Upper lobe of left lung (tissue), 6 donors: ENCODE data around the gene CIRBP. TPM values are rescaled to one million over a fixed set of nuclear protein-coding genes. Genes with fewer than 3 reads are reported as not detected.

Experiments used
- ATAC-seq, 2 donors: fragments of 200-7000 bp; cut with Tn5 transposase; one replicate each; pipeline ENCODE4 v1.9.1; 2022; ENCODE audit warnings: mild to moderate bottlenecking in 2 of 2, moderate library complexity in 2 of 2; ENCODE audit not compliant: low FRiP score in 2 of 2
- DNase-seq, 2 donors: peaks; one replicate each; pipeline ENCODE4 v3.0.0-alpha.2; 2019 to 2020
- H3K27ac ChIP-seq, 4 donors: fragments of 200-600 bp; sonication (generic); one replicate each; pipeline ENCODE4 v1.5.1; 2016 to 2019
- H3K27me3 ChIP-seq, 4 donors: fragments of 200-600 bp; sonication (generic); one replicate each; pipeline ENCODE4 v1.5.1; 2017 to 2019
- H3K36me3 ChIP-seq, 4 donors: fragments of 200-600 bp; sonication (generic); one replicate each; pipeline ENCODE4 v1.5.1; 2016 to 2019
- H3K4me1 ChIP-seq, 4 donors: fragments of 200-600 bp; sonication (generic); one replicate each; pipeline ENCODE4 v1.5.1; 2018 to 2019
- H3K4me3 ChIP-seq, 4 donors: fragments of 200-600 bp; sonication (generic); one replicate each; pipeline ENCODE4 v1.5.1; 2017 to 2019; ENCODE audit warnings: mild to moderate bottlenecking in 2 of 4, moderate library complexity in 1 of 4
- H3K9me3 ChIP-seq, 4 donors: fragments of 200-600 bp; sonication (generic); one replicate each; pipeline ENCODE4 v1.5.1; 2018 to 2019
- EP300 ChIP-seq, 4 donors: sonication (generic); formaldehyde crosslinking; IDR thresholded peaks; one replicate each; pipeline ENCODE4 v1.5.1; 2017; ENCODE audit warnings: antibody characterized with exemption in 4 of 4, control low read depth in 2 of 4
- POLR2A ChIP-seq, 4 donors: fragments of 450-650 bp; IDR thresholded peaks; one replicate each; pipeline ENCODE4 v1.5.1; 2016 to 2017; ENCODE audit warnings: antibody characterized with exemption in 4 of 4, mild to moderate bottlenecking in 2 of 4
- POLR2AphosphoS5 ChIP-seq, 2 donors: sonication (generic); formaldehyde crosslinking; IDR thresholded peaks; one replicate each; pipeline ENCODE4 v1.5.1; 2017; ENCODE audit warnings: antibody characterized with exemption in 2 of 2
- WGBS, 2 donors: methylation state at CpG; one replicate each; pipeline ENCODE4 v1.1.5; 2017 to 2018; 5-methylcytosine and 5-hydroxymethylcytosine counted together
- total RNA-seq, 6 donors: library from RNA; depleted of rRNA in 4 of 6; stranded (reverse); fragments of >200 nt in 4 of 6; gene quantifications; one replicate each; pipeline versions ENCODE4 v1.1.0 to v1.2.1, GENCODE V29; 2016 to 2021
- TF ChIP-seq, protein P1 (sequence below), 6 experiments: fragments of 450-650 bp in 4 of 6; fragments of 200-600 bp in 2 of 6; sonication (generic) in 2 of 6; IDR thresholded peaks; one replicate each; pipeline ENCODE4 v1.5.1; 2016 to 2019; ENCODE audit warnings: antibody characterized with exemption in 6 of 6
- donor health status: DM: no; HTN: no; CAD: no; lungs with moderate emphysema.
- donor health status: DM: no; HTN: yes; CAD: no; lungs with severe emphysema.

CIRBP gene
- total RNA-seq, 6 donors from 2014 or later: 326 to 1,348 (median 441) TPM

GRCh38 chr19:1281569-1282287 is 12.6 kb downstream of the CIRBP start:
- ATAC-seq: no peak
- peaks cover 0 to 34% (median 14%) of the 10 kb centered on the region in 4 donors for H3K27me3 ChIP-seq
- no peak for TF ChIP-seq EP300 (IDR thresholded peaks at IDR 0.05)
- no peak for TF ChIP-seq POLR2AphosphoS5 (IDR thresholded peaks at IDR 0.05)
- TF ChIP-seq POLR2A (IDR thresholded peaks at IDR 0.05): no peak
- TF ChIP-seq, protein P1, sequence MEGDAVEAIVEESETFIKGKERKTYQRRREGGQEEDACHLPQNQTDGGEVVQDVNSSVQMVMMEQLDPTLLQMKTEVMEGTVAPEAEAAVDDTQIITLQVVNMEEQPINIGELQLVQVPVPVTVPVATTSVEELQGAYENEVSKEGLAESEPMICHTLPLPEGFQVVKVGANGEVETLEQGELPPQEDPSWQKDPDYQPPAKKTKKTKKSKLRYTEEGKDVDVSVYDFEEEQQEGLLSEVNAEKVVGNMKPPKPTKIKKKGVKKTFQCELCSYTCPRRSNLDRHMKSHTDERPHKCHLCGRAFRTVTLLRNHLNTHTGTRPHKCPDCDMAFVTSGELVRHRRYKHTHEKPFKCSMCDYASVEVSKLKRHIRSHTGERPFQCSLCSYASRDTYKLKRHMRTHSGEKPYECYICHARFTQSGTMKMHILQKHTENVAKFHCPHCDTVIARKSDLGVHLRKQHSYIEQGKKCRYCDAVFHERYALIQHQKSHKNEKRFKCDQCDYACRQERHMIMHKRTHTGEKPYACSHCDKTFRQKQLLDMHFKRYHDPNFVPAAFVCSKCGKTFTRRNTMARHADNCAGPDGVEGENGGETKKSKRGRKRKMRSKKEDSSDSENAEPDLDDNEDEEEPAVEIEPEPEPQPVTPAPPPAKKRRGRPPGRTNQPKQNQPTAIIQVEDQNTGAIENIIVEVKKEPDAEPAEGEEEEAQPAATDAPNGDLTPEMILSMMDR (IDR thresholded peaks at IDR 0.05): no peak
- 64 to 69% methylated on average over 12 to 14 of the region's 15 CpGs for WGBS, 2 donors
- no peak overlapping the region for H3K4me3 ChIP-seq
- H3K36me3 ChIP-seq: peaks cover 5 to 17% (median 9%) of the 10 kb centered on the region in 4 donors
- no peak overlapping the region for H3K27ac ChIP-seq
- DNase-seq: no peak
- no peaks in the 10 kb centered on the region for H3K9me3 ChIP-seq
- peaks cover 2 to 19% (median 8%) of the 10 kb centered on the region in 4 donors for H3K4me1 ChIP-seq

- 77 to 80% methylated on average over 10 to 18 of the region's 18 CpGs for WGBS, 2 donors
- Histone ChIP-seq H3K4me1 (peaks cover 3 to 22% (median 12%) of the 10 kb centered on the region in 4 donors), H3K27me3 (peaks cover 0 to 44% (median 19%) of the 10 kb centered on the region in 4 donors), H3K9me3 (no peaks in the 10 kb centered on the region), H3K36me3 (peaks cover 5 to 14% (median 9%) of the 10 kb centered on the region in 4 donors), H3K27ac (no peak overlapping the region), H3K4me3 (no peak overlapping the region)
- DNase-seq (peak in 1 of 2 donors; percentile 68), ATAC-seq (no peak)
- TF ChIP-seq POLR2A (IDR thresholded peaks at IDR 0.05): no peak
- TF ChIP-seq EP300 (IDR thresholded peaks at IDR 0.05): no peak
- TF ChIP-seq, protein P1 (IDR thresholded peaks at IDR 0.05): no peak
- no peak for TF ChIP-seq POLR2AphosphoS5 (IDR thresholded peaks at IDR 0.05)
These were observed 13.6 kb downstream of the CIRBP start for GRCh38 chr19:1282588-1283206.

DNA sequence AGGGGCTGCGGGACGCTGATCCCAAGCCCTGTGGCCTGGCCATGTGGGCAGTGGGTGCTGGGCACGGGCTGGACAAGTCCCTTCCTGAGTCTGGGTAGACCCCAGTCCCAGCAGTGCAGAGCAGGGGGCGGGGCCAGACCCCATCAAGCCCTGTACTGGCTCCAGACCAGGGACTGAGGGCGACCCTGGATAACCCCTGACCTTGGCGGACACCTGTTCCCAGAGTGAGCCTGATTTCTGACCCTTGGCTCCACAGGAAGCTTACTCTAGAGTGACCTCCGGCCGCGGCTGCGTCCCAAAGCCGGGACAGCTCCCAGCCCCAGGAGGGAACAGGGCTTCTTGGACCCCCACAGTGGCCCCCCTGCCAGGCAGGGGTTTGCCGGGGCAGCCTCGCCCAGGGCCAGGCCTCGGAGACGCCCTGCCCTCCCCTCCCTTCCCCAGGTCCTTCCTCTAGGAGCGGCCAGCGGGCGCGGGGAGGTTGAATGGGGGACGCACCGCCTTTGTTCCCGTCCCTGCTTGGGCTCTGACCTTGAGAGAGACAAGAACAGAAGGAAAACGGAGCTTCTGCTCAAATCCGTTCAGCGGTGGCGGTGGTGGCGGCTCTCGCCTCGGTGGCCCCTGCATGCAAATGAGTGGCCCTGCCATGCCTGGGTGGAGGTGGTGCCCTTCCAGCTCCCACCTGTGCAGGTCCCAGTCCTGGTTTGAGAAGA is 14.2 kb downstream of the CIRBP start:
- peak in 1 of 2 donors; percentile 72 for DNase-seq
- H3K4me1 ChIP-seq: peaks cover 5 to 27% (median 14%) of the 10 kb centered on the region in 4 donors
- peaks cover 0 to 49% (median 22%) of the 10 kb centered on the region in 4 donors for H3K27me3 ChIP-seq

GRCh38 chr19:1283917-1284292 is 14.8 kb downstream of the CIRBP start:
- WGBS, 2 donors: 70 to 90% methylated on average over 5 to 6 of the region's 12 CpGs
- no peak overlapping the region for H3K27ac ChIP-seq
- peaks cover 5 to 27% (median 14%) of the 10 kb centered on the region in 4 donors for H3K4me1 ChIP-seq
- ATAC-seq: no peak
- peaks cover 0 to 49% (median 22%) of the 10 kb centered on the region in 4 donors for H3K27me3 ChIP-seq
- peaks cover 4 to 7% (median 6%) of the 10 kb centered on the region in 4 donors for H3K36me3 ChIP-seq
- TF ChIP-seq EP300 (IDR thresholded peaks at IDR 0.05): no peak
- TF ChIP-seq, protein P1 (IDR thresholded peaks at IDR 0.05): no peak
- no peak for TF ChIP-seq POLR2A (IDR thresholded peaks at IDR 0.05)
- no peak for TF ChIP-seq POLR2AphosphoS5 (IDR thresholded peaks at IDR 0.05)
- H3K4me3 ChIP-seq: no peak overlapping the region
- no peaks in the 10 kb centered on the region for H3K9me3 ChIP-seq
- DNase-seq: no peak

More for the DNA sequence above, 14.2 kb downstream of the CIRBP start:
- WGBS, 2 donors: 67 to 69% methylated on average over 14 to 25 of the region's 29 CpGs
- no peak overlapping the region for H3K27ac ChIP-seq
- H3K9me3 ChIP-seq: no peaks in the 10 kb centered on the region
- H3K36me3 ChIP-seq: peaks cover 5 to 11% (median 9%) of the 10 kb centered on the region in 4 donors
- no peak overlapping the region for H3K4me3 ChIP-seq
- no peak for ATAC-seq
- no peak for TF ChIP-seq POLR2AphosphoS5 (IDR thresholded peaks at IDR 0.05)
- TF ChIP-seq POLR2A (IDR thresholded peaks at IDR 0.05): no peak
- TF ChIP-seq, protein P1 (IDR thresholded peaks at IDR 0.05): no peak
- no peak for TF ChIP-seq EP300 (IDR thresholded peaks at IDR 0.05)
